ENCODE results near the gene COX6B1. TPM values are rescaled to one million over a fixed set of nuclear protein-coding genes. Genes with fewer than 3 reads are reported as not detected.

COX6B1 gene
- total RNA-seq, 1 experiment from 2014 or later = 496 TPM

- no peaks in the 10 kb centered on the region for H3K27me3 ChIP-seq (ENCODE audit: insufficient read depth, low read length)
Observed at GRCh38 chr19:35609851-35610353, 38.2 kb upstream of the COX6B1 start.

More at GRCh38 chr19:35609851-35610353, 38.2 kb upstream of the COX6B1 start:
- H3K9ac ChIP-seq (ENCODE audit: low read length) = no peak overlapping the region
- H3K27ac ChIP-seq (ENCODE audit: low read depth, low read length) = no peak overlapping the region
- H3K9me2 ChIP-seq (ENCODE audit: insufficient read depth) = no peaks in the 10 kb centered on the region
- peaks cover 12 to 23% of the 10 kb centered on the region in 2 experiments for H3K4me1 ChIP-seq (ENCODE audit: control insufficient read depth in 1 of 2, insufficient read depth in 2 of 2, low read length in 2 of 2)
- ChIA-PET CTCF (no interaction called here), POLR2A (no interaction called here), RAD21 (ENCODE audit: low non-redundant PET in 1 of 2, low total read pairs in 2 of 2, uncharacterized antibody in 2 of 2, unreplicated experiment in 2 of 2) (no interaction called here)
- H3K36me3 ChIP-seq (ENCODE audit: control insufficient read depth in 1 of 2, insufficient read depth in 2 of 2, low read length in 2 of 2) = no peaks in the 10 kb centered on the region; a peak in 1 of 4 replicates
- ATAC-seq = no peak
- no peak overlapping the region for H3K4me3 ChIP-seq (replicated peaks in 1 of 2; ENCODE audit: low read depth in 1 of 2, low read length in 2 of 2)
- H2AFZ ChIP-seq (ENCODE audit: low read depth, low read length, poor library complexity, severe bottlenecking) = no peak overlapping the region
- no peaks in the 10 kb centered on the region for H4K20me1 ChIP-seq (ENCODE audit: insufficient read depth)
- no peak overlapping the region for H3K4me2 ChIP-seq (ENCODE audit: low read length)
- no peak for DNase-seq (ENCODE audit: low read depth, low spot score)
- peaks cover 0 to 3% of the 10 kb centered on the region in 2 experiments; a peak in 1 of 4 replicates for H3K9me3 ChIP-seq (ENCODE audit: control insufficient read depth in 1 of 2, insufficient read depth in 1 of 2, low read depth in 1 of 2, low read length in 2 of 2)
- intact Hi-C loops (cut with micrococcal nuclease) = no loop called here
- peaks cover 5% of the 10 kb centered on the region; the same call in 1 of the 2 replicates for H3K79me2 ChIP-seq (ENCODE audit: insufficient read depth, low read length)
- no TSS peak for BruUV-seq (replicated peaks)
- no peak for TF ChIP-seq RAD21 (IDR thresholded peaks at IDR 0.05; ENCODE audit: low read depth)
- TF ChIP-seq POLR2AphosphoS5 (IDR thresholded peaks at IDR 0.05; ENCODE audit: low read depth, low read length) = no peak
- TF ChIP-seq SP1 (IDR thresholded peaks at IDR 0.05; ENCODE audit: low read depth) = no peak
- TF ChIP-seq CBX3 (IDR thresholded peaks at IDR 0.05; ENCODE audit: low read depth) = no peak
- no peak for TF ChIP-seq JUND (IDR thresholded peaks at IDR 0.05)
- TF ChIP-seq, protein P1, sequence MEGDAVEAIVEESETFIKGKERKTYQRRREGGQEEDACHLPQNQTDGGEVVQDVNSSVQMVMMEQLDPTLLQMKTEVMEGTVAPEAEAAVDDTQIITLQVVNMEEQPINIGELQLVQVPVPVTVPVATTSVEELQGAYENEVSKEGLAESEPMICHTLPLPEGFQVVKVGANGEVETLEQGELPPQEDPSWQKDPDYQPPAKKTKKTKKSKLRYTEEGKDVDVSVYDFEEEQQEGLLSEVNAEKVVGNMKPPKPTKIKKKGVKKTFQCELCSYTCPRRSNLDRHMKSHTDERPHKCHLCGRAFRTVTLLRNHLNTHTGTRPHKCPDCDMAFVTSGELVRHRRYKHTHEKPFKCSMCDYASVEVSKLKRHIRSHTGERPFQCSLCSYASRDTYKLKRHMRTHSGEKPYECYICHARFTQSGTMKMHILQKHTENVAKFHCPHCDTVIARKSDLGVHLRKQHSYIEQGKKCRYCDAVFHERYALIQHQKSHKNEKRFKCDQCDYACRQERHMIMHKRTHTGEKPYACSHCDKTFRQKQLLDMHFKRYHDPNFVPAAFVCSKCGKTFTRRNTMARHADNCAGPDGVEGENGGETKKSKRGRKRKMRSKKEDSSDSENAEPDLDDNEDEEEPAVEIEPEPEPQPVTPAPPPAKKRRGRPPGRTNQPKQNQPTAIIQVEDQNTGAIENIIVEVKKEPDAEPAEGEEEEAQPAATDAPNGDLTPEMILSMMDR (IDR thresholded peaks at IDR 0.05 in 2 of 3, conservative IDR thresholded peaks at IDR 0.05 in 1 of 3; ENCODE audit: borderline replicate concordance in 1 of 3, insufficient read depth in 1 of 3, low read depth in 2 of 3, low read length in 2 of 3) = no peak
- no peak for TF ChIP-seq EGR1 (IDR thresholded peaks at IDR 0.05; ENCODE audit: low read depth)
- no peak for TF ChIP-seq SIN3A (IDR thresholded peaks at IDR 0.05; ENCODE audit: low read depth)
- no peak for TF ChIP-seq EZH2phosphoT487 (IDR thresholded peaks at IDR 0.05; ENCODE audit: borderline replicate concordance)
- TF ChIP-seq FOSL1 (IDR thresholded peaks at IDR 0.05; ENCODE audit: low read depth) = no peak
- TF ChIP-seq MAX (IDR thresholded peaks at IDR 0.05) = no peak

Measured in HCT116 (cell line).